ENCODE data around the gene RXRG.
A peak's percentile ranks its signal among the peaks of the same experiment; 100 is the strongest.

The RXRG gene

GRCh38 chr1:165369255-165369848 is 75.6 kb downstream of the RXRG start:
- peak in 1 of 2 donors; percentile 16 for DNase-seq (ENCODE audit: low read depth in 2 of 2)

GRCh38 chr1:165367375-165367993 is 77.4 kb downstream of the RXRG start:
- peak; percentile 46 to 54 for DNase-seq (ENCODE audit: low read depth in 2 of 2)

GRCh38 chr1:165365341-165365740 is 79.6 kb downstream of the RXRG start:
- no peak for DNase-seq (ENCODE audit: low read depth in 2 of 2)

GRCh38 chr1:165364568-165365133 is 80.3 kb downstream of the RXRG start:
- DNase-seq (ENCODE audit: low read depth in 2 of 2), result no peak

- DNase-seq (ENCODE audit: low read depth in 2 of 2), result no peak
Measured at GRCh38 chr1:165356876-165357275, 88.0 kb downstream of the RXRG start.

- DNase-seq (ENCODE audit: low read depth in 2 of 2), result no peak
Measured at GRCh38 chr1:165355977-165356811, 88.7 kb downstream of the RXRG start, which contains the start of gene LMX1A. Gene LMX1A (minus strand): TSS chr1:165356715. CDS start chr1:165355559, 1,156 bp downstream.

- DNase-seq (ENCODE audit: low read depth in 2 of 2), result no peak
Measured at GRCh38 chr1:165355139-165355976, 89.6 kb downstream of the RXRG start.

GRCh38 chr1:165354739-165355138 is 90.2 kb downstream of the RXRG start:
- DNase-seq (ENCODE audit: low read depth in 2 of 2), result no peak

- DNase-seq (ENCODE audit: low read depth in 2 of 2), result no peak
Measured at GRCh38 chr1:165353731-165354671, 90.9 kb downstream of the RXRG start.

- no peak for DNase-seq (ENCODE audit: low read depth in 2 of 2)
Measured at GRCh38 chr1:165352442-165353293, 92.3 kb downstream of the RXRG start.

- no peak for DNase-seq (ENCODE audit: low read depth in 2 of 2)
Measured at GRCh38 chr1:165351863-165352441, 93.0 kb downstream of the RXRG start.

All from stimulated activated CD8-positive, alpha-beta memory T cell treated with anti-CD3 and anti-CD28 coated beads, Interleukin-15, amount 100 ng/mL, for 48 hours (primary cell).